Panc1 (cell line): Measurements from ENCODE around the gene KRT73. TPM values are rescaled to one million over a fixed set of nuclear protein-coding genes. Genes with fewer than 3 reads are reported as not detected.

Source experiments
- ATAC-seq: fragments of 200-7000 bp; cut with Tn5 transposase; 2 replicates; pipeline ENCODE4 v1.9.1; 2020; ENCODE audit warnings: mild to moderate bottlenecking, moderate library complexity
- BruUV-seq: library from RNA; stranded (reverse); fragments of 400-500 nt; replicated peaks from 2 replicates; lab custom pipeline; 2021; lab: Mats Ljungman, UMichigan
- CTCF ChIA-PET: fragments of 300-600 bp; sonication (Branson Sonifier 250); formaldehyde crosslinking; loops from one replicate; lab custom pipeline; 2022; ENCODE audit warnings: antibody characterized with exemption; lab: Charles Lee
- POLR2A ChIA-PET: fragments of 300-600 bp; sonication (Branson Sonifier 250); formaldehyde crosslinking; loops from one replicate; lab custom pipeline; 2022; ENCODE audit warnings: antibody characterized with exemption; lab: Charles Lee
- DNase-seq: peaks from one replicate; pipeline ENCODE4 v3.0.0-alpha.2; 2010; ENCODE audit warnings: low read depth, low spot score
- H3K27ac ChIP-seq: 2 replicates; pipeline ENCODE4 v1.5.1; 2011; ENCODE audit warnings: mild to moderate bottlenecking, low read length, inconsistent platforms
- H3K27me3 ChIP-seq: fragments of 200-500 bp; sonication (Bioruptor generic); 2 replicates; pipeline ENCODE4 v1.6.0; 2014; ENCODE audit warnings: low read length, inconsistent platforms; ENCODE audit not compliant: control insufficient read depth, insufficient read depth
- H3K36me3 ChIP-seq: fragments of 200-500 bp; sonication (Bioruptor generic); 2 replicates; pipeline ENCODE4 v1.5.1; 2014; ENCODE audit warnings: inconsistent platforms, mild to moderate bottlenecking, low read length, moderate library complexity; ENCODE audit not compliant: control insufficient read depth, insufficient read depth
- H3K4me1 ChIP-seq: 2 replicates; pipeline ENCODE4 v1.5.1; 2011; ENCODE audit warnings: inconsistent platforms, mild to moderate bottlenecking, low read length, moderate library complexity; ENCODE audit not compliant: control insufficient read depth, insufficient read depth
- H3K4me3 ChIP-seq, 2 experiments: 2 replicates each; pipeline ENCODE4 v1.5.1; 2011 to 2012; ENCODE audit warnings: low read depth in 2 of 2, low read length in 2 of 2, mild to moderate bottlenecking in 2 of 2, inconsistent platforms in 1 of 2, moderate library complexity in 1 of 2
- H3K9me3 ChIP-seq: fragments of 200-500 bp; sonication (Bioruptor generic); 2 replicates; pipeline ENCODE4 v1.5.1; 2014; ENCODE audit warnings: low read depth, mild to moderate bottlenecking, inconsistent platforms, low read length, moderate library complexity; ENCODE audit not compliant: control insufficient read depth, insufficient read depth
- CTCF ChIP-seq: fragments of 450-650 bp; IDR thresholded peaks from 2 replicates; pipeline ENCODE4 v1.5.1; 2017; ENCODE audit warnings: mild to moderate bottlenecking
- POLR2AphosphoS5 ChIP-seq: IDR thresholded peaks from 2 replicates; pipeline ENCODE4 v1.6.1; 2012; ENCODE audit warnings: mild to moderate bottlenecking, low read depth, low read length, moderate library complexity
- REST ChIP-seq, 2 experiments: IDR thresholded peaks; 2 replicates each; pipeline ENCODE4 v1.6.1; 2011 to 2012; ENCODE audit warnings: low read depth in 2 of 2, control low read depth in 1 of 2, low read length in 1 of 2, mild to moderate bottlenecking in 1 of 2, moderate library complexity in 1 of 2; ENCODE audit not compliant: insufficient read depth in 1 of 2
- SIN3A ChIP-seq: IDR thresholded peaks from 2 replicates; pipeline ENCODE4 v1.6.1; 2012; ENCODE audit warnings: low read depth, mild to moderate bottlenecking, low read length, moderate library complexity, borderline replicate concordance; ENCODE audit not compliant: insufficient read depth
- TCF7L2 ChIP-seq: IDR thresholded peaks from 2 replicates; pipeline ENCODE4 v1.6.1; 2011; ENCODE audit warnings: mild to moderate bottlenecking, low read depth, low read length, inconsistent platforms
- in situ Hi-C: cut with HindIII; loops from 2 replicates; pipeline ENCODE4 v1.10.0; 2016; ENCODE audit warnings: low sequenced_read_pairs, low pct_unique_long_range_greater_than_20kb
- intact Hi-C: fragments of 100-400 bp; cut with micrococcal nuclease; formaldehyde crosslinking; loops from one replicate; pipeline ENCODE4 v1.10.0; 2022; ENCODE audit not compliant: unreplicated experiment
- total RNA-seq: library from RNA; stranded (reverse); gene quantifications from one replicate; pipeline ENCODE4 v1.2.1, GENCODE V29; 2021; ENCODE audit not compliant: unreplicated experiment

Gene KRT73
- total RNA-seq, 1 experiment from 2014 or later, result not detected

- ATAC-seq, result peak; percentile 50; the same call in 1 of the 2 replicates
Observed at GRCh38 chr12:52655720-52656124, 37.4 kb upstream of the KRT73 start.

GRCh38 chr12:52655251-52655650, 36.9 kb upstream of the KRT73 start:
- H3K36me3 ChIP-seq, result no peaks in the 10 kb centered on the region

More at GRCh38 chr12:52655720-52656124, 37.4 kb upstream of the KRT73 start:
- CTCF ChIA-PET, result no interaction called here
- peaks cover 5% of the 10 kb centered on the region; the same call in 1 of the 2 replicates for H3K4me1 ChIP-seq
- no peaks in the 10 kb centered on the region for H3K9me3 ChIP-seq
- no TSS peak for BruUV-seq
- no peak overlapping the region for H3K4me3 ChIP-seq
- H3K36me3 ChIP-seq, result no peaks in the 10 kb centered on the region
- intact Hi-C loops (no loop called here), in situ Hi-C loops (no loop called here)
- POLR2A ChIA-PET, result no interaction called here
- DNase-seq, result no peak
- H3K27ac ChIP-seq, result no peak overlapping the region
- peaks cover 17% of the 10 kb centered on the region for H3K27me3 ChIP-seq
- TF ChIP-seq REST (IDR thresholded peaks at IDR 0.05; ENCODE audit: insufficient read depth in 1 of 2, low read depth in 2 of 2, low read length in 1 of 2), result no peak
- TF ChIP-seq CTCF, result no peak

More at GRCh38 chr12:52655251-52655650, 36.9 kb upstream of the KRT73 start:
- TF ChIP-seq SIN3A (no peak), REST (IDR thresholded peaks at IDR 0.05; ENCODE audit: insufficient read depth in 1 of 2, low read depth in 2 of 2, low read length in 1 of 2) (no peak), CTCF (no peak), POLR2AphosphoS5 (no peak), TCF7L2 (no peak)
- in situ Hi-C loops (no loop called here), intact Hi-C loops (no loop called here)
- no peak for DNase-seq
- ChIA-PET POLR2A (no interaction called here), CTCF (no interaction called here)
- Histone ChIP-seq H3K9me3 (no peaks in the 10 kb centered on the region), H3K4me3 (no peak overlapping the region), H3K4me1 (peaks cover 5% of the 10 kb centered on the region; the same call in 1 of the 2 replicates), H3K27me3 (peaks cover 17% of the 10 kb centered on the region), H3K27ac (no peak overlapping the region)
- no peak for ATAC-seq
- BruUV-seq, result no TSS peak
